Parathyroid adenoma (tissue), 2 donors: ENCODE data around the gene C11orf52.
A peak's percentile ranks its signal among the peaks of the same experiment; 100 is the strongest.

Source experiments
- H2AFZ ChIP-seq: fragments of 300-600 bp; sonication (generic); one replicate; pipeline ENCODE4 v1.7.0; 2017; ENCODE audit warnings: antibody characterized with exemption, mild to moderate bottlenecking
- H3K27ac ChIP-seq: fragments of 300-600 bp; sonication (generic); one replicate; pipeline ENCODE4 v1.7.0; 2017
- H3K27me3 ChIP-seq: fragments of 300-600 bp; sonication (generic); one replicate; pipeline ENCODE4 v1.7.0; 2017; ENCODE audit warnings: low read length; ENCODE audit not compliant: control insufficient read depth, insufficient read depth
- H3K36me3 ChIP-seq: fragments of 300-600 bp; sonication (generic); one replicate; pipeline ENCODE4 v1.7.0; 2017; ENCODE audit warnings: low read length; ENCODE audit not compliant: control insufficient read depth, insufficient read depth
- H3K4me1 ChIP-seq: fragments of 300-600 bp; sonication (generic); one replicate; pipeline ENCODE4 v1.7.0; 2017; ENCODE audit warnings: control low read depth
- H3K4me2 ChIP-seq: fragments of 300-600 bp; sonication (generic); one replicate; pipeline ENCODE4 v1.7.0; 2017; ENCODE audit warnings: low read length
- H3K4me3 ChIP-seq: fragments of 300-600 bp; sonication (generic); one replicate; pipeline ENCODE4 v1.7.0; 2017; ENCODE audit warnings: low read depth, low read length
- H3K79me2 ChIP-seq: fragments of 300-600 bp; sonication (generic); one replicate; pipeline ENCODE4 v1.7.0; 2017; ENCODE audit warnings: control low read depth
- H3K9ac ChIP-seq: fragments of 300-600 bp; sonication (generic); one replicate; pipeline ENCODE4 v1.7.0; 2017; ENCODE audit warnings: mild to moderate bottlenecking
- H3K9me3 ChIP-seq: fragments of 300-600 bp; sonication (generic); one replicate; pipeline ENCODE4 v1.7.0; 2017; ENCODE audit warnings: low read length; ENCODE audit not compliant: control insufficient read depth
- TF ChIP-seq, protein P1 (sequence below): fragments of 300-600 bp; sonication (generic); IDR thresholded peaks from one replicate; pipeline ENCODE4 v1.7.0; 2017; ENCODE audit warnings: antibody characterized with exemption, mild to moderate bottlenecking
- donor health status: primary hyperparathyroidism.

C11orf52 gene

DNA sequence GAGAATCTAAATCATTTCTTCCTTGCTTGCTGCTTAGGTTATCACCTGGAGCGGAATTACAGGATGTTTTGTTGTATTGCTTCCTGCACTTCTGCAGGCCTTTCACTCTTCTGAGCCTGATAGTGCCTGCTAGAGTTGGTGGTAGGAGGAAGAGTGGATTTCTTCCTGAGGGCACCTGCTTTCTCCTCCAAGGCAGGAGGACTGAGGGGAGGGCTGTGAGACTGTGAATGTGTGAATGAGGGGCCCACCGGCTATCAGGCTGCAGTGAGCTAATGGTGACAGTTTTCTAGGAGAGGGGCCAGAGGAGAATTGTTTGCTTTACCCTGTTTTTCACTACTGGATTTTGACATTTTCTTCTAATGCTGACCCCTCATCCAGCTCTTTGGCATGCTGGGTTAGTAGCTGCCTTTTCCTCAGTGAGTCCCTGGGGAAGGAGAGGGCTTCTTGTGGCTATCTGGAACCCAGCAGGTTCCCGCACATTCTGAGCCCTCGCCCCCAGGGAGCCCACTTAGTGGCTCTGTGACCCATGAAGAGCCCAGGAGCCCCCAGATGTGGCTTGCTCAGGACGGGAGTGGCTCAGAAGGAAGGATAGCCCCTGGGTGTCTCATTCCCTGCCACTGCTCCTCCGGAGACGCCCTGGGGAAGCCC lies 57.5 kb downstream of the C11orf52 start:
- Histone ChIP-seq H3K4me1 (peaks cover 7% of the 10 kb centered on the region), H3K4me3 (peak overlapping the region; percentile 37), H3K79me2 (no peaks in the 10 kb centered on the region), H3K27ac (peak overlapping the region; percentile 65), H3K4me2 (peak overlapping the region; percentile 53), H2AFZ (peak overlapping the region; percentile 78), H3K9me3 (no peaks in the 10 kb centered on the region), H3K27me3 (no peaks in the 10 kb centered on the region), H3K36me3 (no peaks in the 10 kb centered on the region), H3K9ac (no peak overlapping the region)
- TF ChIP-seq, protein P1, sequence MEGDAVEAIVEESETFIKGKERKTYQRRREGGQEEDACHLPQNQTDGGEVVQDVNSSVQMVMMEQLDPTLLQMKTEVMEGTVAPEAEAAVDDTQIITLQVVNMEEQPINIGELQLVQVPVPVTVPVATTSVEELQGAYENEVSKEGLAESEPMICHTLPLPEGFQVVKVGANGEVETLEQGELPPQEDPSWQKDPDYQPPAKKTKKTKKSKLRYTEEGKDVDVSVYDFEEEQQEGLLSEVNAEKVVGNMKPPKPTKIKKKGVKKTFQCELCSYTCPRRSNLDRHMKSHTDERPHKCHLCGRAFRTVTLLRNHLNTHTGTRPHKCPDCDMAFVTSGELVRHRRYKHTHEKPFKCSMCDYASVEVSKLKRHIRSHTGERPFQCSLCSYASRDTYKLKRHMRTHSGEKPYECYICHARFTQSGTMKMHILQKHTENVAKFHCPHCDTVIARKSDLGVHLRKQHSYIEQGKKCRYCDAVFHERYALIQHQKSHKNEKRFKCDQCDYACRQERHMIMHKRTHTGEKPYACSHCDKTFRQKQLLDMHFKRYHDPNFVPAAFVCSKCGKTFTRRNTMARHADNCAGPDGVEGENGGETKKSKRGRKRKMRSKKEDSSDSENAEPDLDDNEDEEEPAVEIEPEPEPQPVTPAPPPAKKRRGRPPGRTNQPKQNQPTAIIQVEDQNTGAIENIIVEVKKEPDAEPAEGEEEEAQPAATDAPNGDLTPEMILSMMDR, result no peak
